ENCODE results near the gene LPP. TPM values are rescaled to one million over a fixed set of nuclear protein-coding genes. Genes with fewer than 3 reads are reported as not detected.

The LPP gene
- total RNA-seq, 1 experiment from 2014 or later, result 120 TPM

GRCh38 chr3:188697127-188697526 lies 543.2 kb downstream of the LPP start:
- no peaks in the 10 kb centered on the region for H3K9me3 ChIP-seq
- DNase-seq, result no peak
- Mint-ChIP-seq H3K27me3 (ENCODE audit: insufficient read depth, unreplicated experiment) (no peaks in the 10 kb centered on the region), H3K4me1 (ENCODE audit: low read depth, unreplicated experiment) (no peaks in the 10 kb centered on the region), H3K27ac (ENCODE audit: unreplicated experiment) (no peak overlapping the region), H3K4me3 (ENCODE audit: unreplicated experiment) (no peak overlapping the region), H3K36me3 (ENCODE audit: insufficient read depth, unreplicated experiment) (peaks cover 2% of the 10 kb centered on the region), H3K9me3 (ENCODE audit: unreplicated experiment) (no peaks in the 10 kb centered on the region)
- POLR2A ChIA-PET, result no interaction called here
- H3K36me3 ChIP-seq (ENCODE audit: control insufficient read depth, insufficient read depth, low read length), result no peaks in the 10 kb centered on the region
- H3K27me3 ChIP-seq (replicated peaks; ENCODE audit: control insufficient read depth, insufficient read depth, low read length), result no peaks in the 10 kb centered on the region; the same call in 1 of the 2 replicates
- TF ChIP-seq CTCF (IDR thresholded peaks at IDR 0.05; ENCODE audit: insufficient read depth in 1 of 2, low read depth in 1 of 2, low read length in 1 of 2, severe bottlenecking in 1 of 2, unreplicated experiment in 1 of 2), result no peak
- no peaks in the 10 kb centered on the region for H3K4me1 ChIP-seq
- BruUV-seq (replicated peaks), result no TSS peak
- no peak overlapping the region for H3K4me3 ChIP-seq (ENCODE audit: low read depth, low read length)
- intact Hi-C loops (cut with micrococcal nuclease; ENCODE audit: unreplicated experiment), result no loop called here
- CTCF ChIA-PET, result no interaction called here

DNA sequence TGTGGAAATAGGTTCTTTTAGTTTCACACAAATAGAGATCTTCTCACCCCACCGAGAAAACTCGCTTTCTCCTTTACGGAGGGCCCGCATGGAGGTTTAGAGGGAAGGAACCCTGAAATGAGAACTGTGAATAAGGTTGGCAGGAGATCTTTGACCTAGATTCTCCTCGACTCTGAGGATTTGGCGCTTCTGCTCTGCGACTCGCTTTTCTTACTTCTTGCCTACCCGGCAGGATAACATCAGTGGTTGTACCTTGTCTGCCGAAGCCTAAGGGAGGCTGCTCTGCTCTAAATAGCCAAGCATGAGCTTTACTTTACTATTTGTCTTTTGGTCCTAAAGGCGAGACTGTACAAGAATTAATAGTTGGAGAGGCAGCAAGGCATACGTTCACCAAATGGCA lies 544.5 kb downstream of the LPP start:
- intact Hi-C loops (cut with micrococcal nuclease; ENCODE audit: unreplicated experiment), result no loop called here
- no peak overlapping the region for H3K4me3 Mint-ChIP-seq (ENCODE audit: unreplicated experiment)
- Histone ChIP-seq H3K27me3 (replicated peaks; ENCODE audit: control insufficient read depth, insufficient read depth, low read length) (no peaks in the 10 kb centered on the region; the same call in 1 of the 2 replicates), H3K4me1 (no peaks in the 10 kb centered on the region), H3K36me3 (ENCODE audit: control insufficient read depth, insufficient read depth, low read length) (no peaks in the 10 kb centered on the region), H3K4me3 (ENCODE audit: low read depth, low read length) (no peak overlapping the region), H3K9me3 (no peaks in the 10 kb centered on the region)
- no TSS peak for BruUV-seq (replicated peaks)
- no peak for TF ChIP-seq CTCF (IDR thresholded peaks at IDR 0.05; ENCODE audit: insufficient read depth in 1 of 2, low read depth in 1 of 2, low read length in 1 of 2, severe bottlenecking in 1 of 2, unreplicated experiment in 1 of 2)
- DNase-seq, result no peak
- no peak overlapping the region for H3K27ac Mint-ChIP-seq (ENCODE audit: unreplicated experiment)
- H3K4me1 Mint-ChIP-seq (ENCODE audit: low read depth, unreplicated experiment), result no peaks in the 10 kb centered on the region
- ChIA-PET POLR2A (no interaction called here), CTCF (no interaction called here)
- H3K9me3 Mint-ChIP-seq (ENCODE audit: unreplicated experiment), result no peaks in the 10 kb centered on the region
- no peaks in the 10 kb centered on the region for H3K27me3 Mint-ChIP-seq (ENCODE audit: insufficient read depth, unreplicated experiment)
- no peaks in the 10 kb centered on the region for H3K36me3 Mint-ChIP-seq (ENCODE audit: insufficient read depth, unreplicated experiment)

GRCh38 chr3:188700501-188700900 lies 546.5 kb downstream of the LPP start:
- H3K27me3 ChIP-seq (replicated peaks; ENCODE audit: control insufficient read depth, insufficient read depth, low read length), result no peaks in the 10 kb centered on the region; the same call in 1 of the 2 replicates
- BruUV-seq (replicated peaks), result no TSS peak
- no peaks in the 10 kb centered on the region for H3K4me1 ChIP-seq
- no peak overlapping the region for H3K4me3 Mint-ChIP-seq (ENCODE audit: unreplicated experiment)
- no peaks in the 10 kb centered on the region for H3K27me3 Mint-ChIP-seq (ENCODE audit: insufficient read depth, unreplicated experiment)
- H3K4me1 Mint-ChIP-seq (ENCODE audit: low read depth, unreplicated experiment), result no peaks in the 10 kb centered on the region
- no peaks in the 10 kb centered on the region for H3K36me3 Mint-ChIP-seq (ENCODE audit: insufficient read depth, unreplicated experiment)
- no peaks in the 10 kb centered on the region for H3K36me3 ChIP-seq (ENCODE audit: control insufficient read depth, insufficient read depth, low read length)
- no peak overlapping the region for H3K4me3 ChIP-seq (ENCODE audit: low read depth, low read length)
- ChIA-PET CTCF (no interaction called here), POLR2A (interaction anchor here (0.6 kb wide), 1 partner anchor 154 kb away, joined by 3 read pairs; no protein-coding TSS in a partner anchor)
- no peak for DNase-seq
- no peaks in the 10 kb centered on the region for H3K9me3 Mint-ChIP-seq (ENCODE audit: unreplicated experiment)
- H3K9me3 ChIP-seq, result no peaks in the 10 kb centered on the region
- TF ChIP-seq CTCF (IDR thresholded peaks at IDR 0.05; ENCODE audit: insufficient read depth in 1 of 2, low read depth in 1 of 2, low read length in 1 of 2, severe bottlenecking in 1 of 2, unreplicated experiment in 1 of 2), result no peak
- H3K27ac Mint-ChIP-seq (ENCODE audit: unreplicated experiment), result no peak overlapping the region
- intact Hi-C loops (cut with micrococcal nuclease; ENCODE audit: unreplicated experiment), result no loop called here

Data from Caco-2 (cell line).